Muscle layer of duodenum (tissue), 2 donors: ENCODE measurements around the gene NME3.

Experiments
- H3K27ac ChIP-seq: one replicate; pipeline ENCODE4 v1.7.0; 2013; ENCODE audit warnings: mild to moderate bottlenecking, low read length
- H3K27me3 ChIP-seq: one replicate; pipeline ENCODE4 v1.7.0; 2013; ENCODE audit warnings: low read depth, mild to moderate bottlenecking, control low read depth, low read length
- H3K36me3 ChIP-seq, 2 donors: one replicate each; pipeline ENCODE4 v1.7.0; 2013; ENCODE audit warnings: low read length in 2 of 2, control low read depth in 1 of 2, mild to moderate bottlenecking in 1 of 2; ENCODE audit not compliant: insufficient read depth in 2 of 2, control insufficient read depth in 1 of 2
- H3K4me1 ChIP-seq, 2 donors: one replicate each; pipeline ENCODE4 v1.7.0; 2013; ENCODE audit warnings: low read length in 2 of 2, mild to moderate bottlenecking in 2 of 2, control low read depth in 1 of 2, moderate library complexity in 1 of 2; ENCODE audit not compliant: insufficient read depth in 2 of 2, control insufficient read depth in 1 of 2
- H3K4me3 ChIP-seq, 2 donors: one replicate each; pipeline ENCODE4 v1.7.0; 2013; ENCODE audit warnings: low read length in 2 of 2, low read depth in 1 of 2, mild to moderate bottlenecking in 1 of 2
- H3K9me3 ChIP-seq, 2 donors: one replicate each; pipeline ENCODE4 v1.7.0; 2013; ENCODE audit warnings: low read length in 2 of 2, control low read depth in 1 of 2, mild to moderate bottlenecking in 1 of 2; ENCODE audit not compliant: control insufficient read depth in 1 of 2
- donor health status: healthy.

NME3 gene

DNA sequence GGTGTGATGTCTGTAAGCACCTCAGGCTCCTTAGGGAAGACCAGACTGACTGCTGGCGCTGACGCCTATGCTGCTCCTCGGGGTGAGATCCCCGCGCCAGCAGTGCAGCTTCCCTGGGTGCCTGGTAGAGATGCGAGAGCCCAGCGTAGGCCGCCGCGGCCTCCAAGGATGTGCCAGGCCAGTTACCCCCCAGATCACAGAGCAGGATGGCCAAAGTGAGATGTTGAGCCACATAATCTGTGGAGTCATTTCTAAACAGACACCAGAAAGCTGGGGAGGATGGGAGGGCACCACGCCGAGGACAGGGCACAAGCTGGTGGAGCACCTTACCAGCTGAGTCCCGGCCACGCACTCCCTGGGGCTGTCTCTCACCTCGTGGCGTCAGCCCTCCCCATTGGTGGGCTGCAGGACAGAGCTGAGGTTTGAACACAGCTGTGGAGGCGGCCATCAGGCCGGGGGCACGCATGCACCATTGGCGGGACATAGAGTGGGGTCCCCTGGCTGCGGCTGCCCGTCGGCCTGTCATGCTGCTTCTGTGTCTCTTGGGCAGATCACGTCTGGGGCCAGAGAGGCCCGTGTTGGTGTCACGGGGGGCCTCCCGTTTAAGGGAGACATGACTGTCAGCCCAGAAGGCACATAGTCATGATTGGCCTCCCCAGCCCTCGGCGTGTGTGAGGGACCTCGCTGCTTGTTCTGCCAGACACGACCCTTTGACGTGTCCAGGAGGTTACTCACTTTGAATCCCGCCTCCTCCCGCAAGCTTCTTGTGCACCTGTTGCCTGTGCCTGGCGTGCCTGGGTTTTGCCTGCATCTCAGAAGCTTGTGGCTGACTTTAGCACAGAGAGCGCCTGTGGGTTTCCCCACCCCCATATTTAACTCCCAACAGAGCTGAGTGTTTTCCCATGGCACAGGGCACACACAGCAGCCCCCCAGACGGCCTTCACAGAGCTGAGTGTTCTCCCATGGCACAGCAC lies 43.4 kb downstream of the NME3 start:
- Histone ChIP-seq H3K9me3 (no peaks in the 10 kb centered on the region), H3K4me3 (no peak overlapping the region), H3K27ac (no peak overlapping the region), H3K4me1 (peaks cover 0 to 8% of the 10 kb centered on the region in 2 donors), H3K27me3 (no peaks in the 10 kb centered on the region), H3K36me3 (peaks cover 14 to 63% of the 10 kb centered on the region in 2 donors)

DNA sequence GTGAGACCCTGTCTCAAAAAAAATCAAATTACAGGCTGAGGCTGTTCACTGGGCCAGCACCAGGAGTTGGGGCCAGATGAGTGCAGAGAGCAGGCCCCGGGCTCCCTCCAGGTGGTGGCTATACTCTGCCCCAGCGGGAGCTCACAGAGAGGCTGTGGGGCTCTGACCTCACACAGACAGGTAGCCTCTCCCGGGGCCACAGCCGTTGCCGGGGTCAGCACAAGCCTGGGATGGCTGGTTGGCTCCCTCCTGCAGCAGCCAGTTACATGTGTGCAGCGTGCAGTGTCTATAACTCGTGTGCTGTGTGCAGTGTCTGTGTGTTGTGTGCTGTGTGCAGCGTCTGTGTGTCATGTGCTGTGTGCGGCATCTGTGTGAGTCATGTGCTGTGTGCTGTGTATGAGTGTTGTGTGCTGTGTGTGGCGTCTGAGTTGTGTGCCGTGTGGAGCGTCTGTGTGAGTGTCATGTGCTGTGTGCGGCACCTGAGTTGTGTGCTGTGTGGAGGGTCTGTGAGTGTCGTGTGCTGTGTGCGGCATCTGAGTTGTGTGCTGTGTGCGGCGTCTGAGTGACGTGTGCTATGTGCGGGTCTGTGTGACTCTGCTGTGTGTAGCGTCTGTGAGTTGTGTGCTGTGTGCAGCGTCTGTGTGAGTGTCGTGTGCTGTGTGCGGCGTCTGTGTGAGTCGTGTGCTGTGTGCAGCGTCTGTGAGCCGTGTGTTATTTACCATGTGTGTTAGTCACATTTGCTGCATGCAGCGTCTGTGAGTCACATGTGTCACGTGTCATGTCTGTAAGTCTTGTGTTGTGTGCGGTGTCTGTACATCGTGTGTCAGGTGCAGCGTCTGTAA lies 44.5 kb downstream of the NME3 start:
- Histone ChIP-seq H3K36me3 (peaks cover 11 to 53% of the 10 kb centered on the region in 2 donors), H3K27me3 (no peaks in the 10 kb centered on the region), H3K27ac (no peak overlapping the region), H3K4me3 (no peak overlapping the region), H3K9me3 (no peaks in the 10 kb centered on the region), H3K4me1 (peaks cover 0 to 13% of the 10 kb centered on the region in 2 donors)

DNA sequence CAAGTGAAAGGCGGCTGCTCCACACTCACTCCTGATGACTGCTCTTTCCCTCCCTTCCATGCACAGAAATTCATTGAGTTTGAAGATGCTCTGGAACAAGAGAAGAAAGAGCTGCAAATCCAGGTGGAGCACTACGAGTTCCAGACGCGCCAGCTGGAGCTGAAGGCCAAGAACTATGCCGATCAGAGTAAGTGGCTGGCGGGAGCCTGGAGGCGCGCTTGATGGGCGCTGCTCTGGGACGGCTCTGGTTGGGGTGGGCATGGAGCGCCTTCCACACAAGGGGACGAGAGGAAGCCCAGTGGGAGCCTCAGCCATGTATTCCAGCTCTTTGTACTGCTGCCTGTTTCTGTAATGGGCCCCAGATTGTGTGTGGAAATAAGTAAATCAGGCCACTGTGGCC lies 46.9 kb downstream of the NME3 start:
- H3K27ac ChIP-seq, result no peak overlapping the region

DNA sequence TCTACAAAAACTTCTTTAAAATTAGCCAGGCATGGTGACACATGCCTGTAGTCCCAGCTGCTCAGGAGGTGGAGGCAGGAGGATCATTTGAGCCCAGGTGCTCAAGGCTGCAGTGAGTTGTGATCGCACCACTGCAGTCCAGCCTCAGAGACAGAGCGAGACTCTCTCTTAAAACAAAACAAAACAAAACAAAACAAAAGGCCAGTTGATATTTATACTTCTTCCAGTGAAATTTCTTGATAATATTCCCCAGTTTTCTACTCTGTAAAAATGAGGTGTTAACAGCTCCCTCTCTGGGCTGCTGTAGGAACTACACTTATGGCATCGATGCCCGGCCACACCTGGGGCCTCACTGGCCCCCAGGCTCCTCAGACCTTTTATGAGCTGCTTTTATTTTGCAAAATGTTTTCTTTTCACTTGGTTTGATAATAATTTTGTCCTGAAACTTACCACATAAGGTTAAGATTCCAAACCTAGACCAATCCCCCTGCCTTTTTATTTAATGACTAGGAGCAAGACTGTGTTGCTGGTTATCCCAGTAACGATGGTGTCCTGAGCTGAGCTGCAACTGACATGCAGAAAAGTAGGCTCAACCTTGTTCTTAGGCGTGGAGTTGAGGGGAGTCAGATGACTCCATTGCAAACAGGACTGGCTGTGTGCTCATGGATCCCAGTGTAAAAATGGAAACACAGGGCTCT lies 47.7 kb downstream of the NME3 start:
- no peaks in the 10 kb centered on the region for H3K9me3 ChIP-seq
- H3K27me3 ChIP-seq, result no peaks in the 10 kb centered on the region
- H3K36me3 ChIP-seq, result peaks cover 11 to 35% of the 10 kb centered on the region in 2 donors
- H3K4me1 ChIP-seq, result peaks cover 0 to 22% of the 10 kb centered on the region in 2 donors
- H3K4me3 ChIP-seq, result no peak overlapping the region
- no peak overlapping the region for H3K27ac ChIP-seq

More for the DNA sequence above, 46.9 kb downstream of the NME3 start:
- no peaks in the 10 kb centered on the region for H3K27me3 ChIP-seq
- no peak overlapping the region for H3K4me3 ChIP-seq
- H3K4me1 ChIP-seq, result peaks cover 0 to 20% of the 10 kb centered on the region in 2 donors
- peaks cover 11 to 43% of the 10 kb centered on the region in 2 donors for H3K36me3 ChIP-seq
- no peaks in the 10 kb centered on the region for H3K9me3 ChIP-seq

DNA sequence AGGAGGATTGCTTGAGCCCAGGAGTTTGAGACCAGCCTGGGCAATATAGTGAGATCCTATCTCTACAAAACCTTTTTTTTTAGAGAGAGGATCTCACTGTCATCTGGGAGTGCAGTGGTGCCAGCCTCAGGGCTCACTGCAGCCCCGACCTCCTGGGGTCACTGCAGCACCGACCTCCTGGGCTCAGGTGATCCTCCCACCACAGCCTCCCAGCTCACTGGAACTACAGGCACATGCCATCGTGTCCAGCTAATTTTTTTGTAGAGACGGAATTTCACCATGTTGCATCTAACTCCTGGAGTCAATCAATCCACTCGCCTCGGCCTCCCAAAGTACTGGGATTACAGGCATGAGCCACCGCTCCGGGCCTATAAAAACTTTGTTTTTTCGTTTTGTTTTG lies 50.0 kb downstream of the NME3 start:
- H3K9me3 ChIP-seq, result no peaks in the 10 kb centered on the region
- no peak overlapping the region for H3K4me3 ChIP-seq
- H3K27ac ChIP-seq, result no peak overlapping the region
- H3K27me3 ChIP-seq, result no peaks in the 10 kb centered on the region
- H3K4me1 ChIP-seq, result peaks cover 0 to 22% of the 10 kb centered on the region in 2 donors
- H3K36me3 ChIP-seq, result peaks cover 0 to 14% of the 10 kb centered on the region in 2 donors
